ENCODE results near the gene MAML3. TPM values are rescaled to one million over a fixed set of nuclear protein-coding genes. Genes with fewer than 3 reads are reported as not detected.

Gene MAML3
- total RNA-seq, 4 donors from 2014 or later: 16.1 to 40.0 (median 18.1) TPM

- Histone ChIP-seq H3K27me3 (no peaks in the 10 kb centered on the region), H3K4me1 (peaks cover 0 to 11% (median 3%) of the 10 kb centered on the region in 4 donors), H3K4me3 (no peak overlapping the region), H3K36me3 (no peaks in the 10 kb centered on the region), H3K9me3 (no peaks in the 10 kb centered on the region), H3K27ac (no peak overlapping the region)
- 75 to 80% methylated on average over 6 of the region's 6 CpGs for WGBS, 2 donors (ENCODE audit: low coverage in 1 of 2)
- no peak for DNase-seq
- TF ChIP-seq EP300 (IDR thresholded peaks at IDR 0.05; ENCODE audit: low read depth) (no peak), POLR2AphosphoS5 (IDR thresholded peaks at IDR 0.05) (no peak), CTCF (IDR thresholded peaks at IDR 0.05) (no peak), POLR2A (IDR thresholded peaks at IDR 0.05) (no peak)
- in situ Hi-C loops (cut with MboI; ENCODE audit: low pct_ligation_motif_present in 1 of 4, low pct_unique_long_range_greater_than_20kb in 1 of 4, low sequenced_read_pairs in 3 of 4) (no loop called here), intact Hi-C loops (cut with DNase I; ENCODE audit: low total_unique reads) (loop anchor here (2.0 kb wide), 1 partner anchor 21 kb away; no protein-coding TSS in a partner anchor)
These were observed 116.5 kb downstream of the MAML3 start for GRCh38 chr4:140037353-140038030.

GRCh38 chr4:140031706-140032105 is 122.3 kb downstream of the MAML3 start:
- H3K27me3 ChIP-seq: no peaks in the 10 kb centered on the region
- no peak for TF ChIP-seq EP300 (IDR thresholded peaks at IDR 0.05; ENCODE audit: low read depth)
- TF ChIP-seq POLR2AphosphoS5 (IDR thresholded peaks at IDR 0.05): no peak
- no peak for TF ChIP-seq CTCF (IDR thresholded peaks at IDR 0.05)
- no peak for TF ChIP-seq POLR2A (IDR thresholded peaks at IDR 0.05)
- in situ Hi-C loops (cut with MboI; ENCODE audit: low pct_ligation_motif_present in 1 of 4, low pct_unique_long_range_greater_than_20kb in 1 of 4, low sequenced_read_pairs in 3 of 4) (no loop called here), intact Hi-C loops (cut with DNase I; ENCODE audit: low total_unique reads) (no loop called here)
- no peak for DNase-seq
- H3K36me3 ChIP-seq: no peaks in the 10 kb centered on the region
- 72% methylated on average over 2 of the region's 2 CpGs for WGBS, 2 donors (ENCODE audit: low coverage in 1 of 2)
- no peak overlapping the region for H3K27ac ChIP-seq
- H3K4me3 ChIP-seq: no peak overlapping the region
- peaks cover 0 to 12% (median 0%) of the 10 kb centered on the region in 4 donors for H3K4me1 ChIP-seq
- no peaks in the 10 kb centered on the region for H3K9me3 ChIP-seq

- intact Hi-C loops (cut with DNase I; ENCODE audit: low total_unique reads): no loop called here
- H3K36me3 ChIP-seq: no peaks in the 10 kb centered on the region
- WGBS, 2 donors (ENCODE audit: low coverage in 1 of 2): 79 to 80% methylated on average over 5 to 6 of the region's 6 CpGs
- H3K4me1 ChIP-seq: peaks cover 0 to 12% (median 0%) of the 10 kb centered on the region in 4 donors
- in situ Hi-C loops (cut with MboI; ENCODE audit: low pct_ligation_motif_present in 1 of 4, low pct_unique_long_range_greater_than_20kb in 1 of 4, low sequenced_read_pairs in 3 of 4): no loop called here
- H3K27ac ChIP-seq: no peak overlapping the region
- no peak overlapping the region for H3K4me3 ChIP-seq
- no peaks in the 10 kb centered on the region for H3K9me3 ChIP-seq
- TF ChIP-seq POLR2AphosphoS5 (IDR thresholded peaks at IDR 0.05) (no peak), EP300 (IDR thresholded peaks at IDR 0.05; ENCODE audit: low read depth) (no peak), CTCF (IDR thresholded peaks at IDR 0.05) (no peak), POLR2A (IDR thresholded peaks at IDR 0.05) (no peak)
- no peaks in the 10 kb centered on the region for H3K27me3 ChIP-seq
- DNase-seq: no peak
These were observed 122.9 kb downstream of the MAML3 start for GRCh38 chr4:140031061-140031460.

- no peak overlapping the region for H3K27ac ChIP-seq
- peaks cover 0 to 12% (median 2%) of the 10 kb centered on the region in 4 donors for H3K4me1 ChIP-seq
- H3K9me3 ChIP-seq: no peaks in the 10 kb centered on the region
- TF ChIP-seq CTCF (IDR thresholded peaks at IDR 0.05): no peak
- no peak for TF ChIP-seq POLR2A (IDR thresholded peaks at IDR 0.05)
- TF ChIP-seq EP300 (IDR thresholded peaks at IDR 0.05; ENCODE audit: low read depth): no peak
- TF ChIP-seq POLR2AphosphoS5 (IDR thresholded peaks at IDR 0.05): no peak
- H3K36me3 ChIP-seq: no peaks in the 10 kb centered on the region
- intact Hi-C loops (cut with DNase I; ENCODE audit: low total_unique reads) (no loop called here), in situ Hi-C loops (cut with MboI; ENCODE audit: low pct_ligation_motif_present in 1 of 4, low pct_unique_long_range_greater_than_20kb in 1 of 4, low sequenced_read_pairs in 3 of 4) (no loop called here)
- no peaks in the 10 kb centered on the region for H3K27me3 ChIP-seq
- whole genome bisulfite sequencing, 2 donors (ENCODE audit: low coverage in 1 of 2): 58 to 63% methylated on average over 4 to 6 of the region's 6 CpGs
- DNase-seq: no peak
- H3K4me3 ChIP-seq: no peak overlapping the region
These were observed 125.1 kb downstream of the MAML3 start for GRCh38 chr4:140028676-140029517.

Measured in transverse colon (tissue), 4 donors.